Measurements from ENCODE around the gene SEMA3D.

DNA sequence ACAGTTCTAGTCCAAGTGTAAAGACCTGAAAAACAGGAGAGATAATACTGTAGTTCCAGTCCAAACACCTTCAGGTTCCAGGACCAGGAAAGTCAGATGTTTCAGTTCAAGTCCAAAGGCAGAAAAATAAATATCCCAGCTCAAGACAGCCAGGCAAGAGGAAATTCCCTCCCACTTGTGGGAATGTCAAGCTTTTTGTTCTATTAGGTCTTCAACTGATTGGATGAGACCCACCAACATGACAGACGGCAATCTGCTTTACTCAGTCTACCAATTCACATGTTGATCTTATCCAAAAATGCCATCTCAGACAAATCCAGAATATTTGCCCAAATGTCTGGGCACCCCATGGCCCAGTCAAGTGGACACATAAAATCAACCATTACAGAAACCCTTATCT is 33.1 kb downstream of the SEMA3D start:
- TF ChIP-seq CTCF (IDR thresholded peaks at IDR 0.05) (no peak), EP300 (IDR thresholded peaks at IDR 0.05; ENCODE audit: low read depth) (no peak)

All from transverse colon (tissue), 3 donors.